Thyroid gland (tissue), 4 donors: ENCODE measurements around the gene PARP14.

Source experiments
- POLR2A ChIP-seq, 2 donors: fragments of 450-650 bp; IDR thresholded peaks; one replicate each; pipeline ENCODE4 v1.6.1; 2017; ENCODE audit warnings: antibody characterized with exemption in 2 of 2, mild to moderate bottlenecking in 2 of 2, moderate library complexity in 1 of 2
- TF ChIP-seq, protein P1 (sequence below), 6 experiments: fragments of 200-600 bp in 3 of 6; fragments of 450-650 bp in 3 of 6; sonication (generic) in 3 of 6; IDR thresholded peaks; one replicate each; pipeline ENCODE4 v1.5.1; 2016 to 2019; ENCODE audit warnings: antibody characterized with exemption in 6 of 6, mild to moderate bottlenecking in 2 of 6, inconsistent platforms in 1 of 6, moderate library complexity in 1 of 6

DNA sequence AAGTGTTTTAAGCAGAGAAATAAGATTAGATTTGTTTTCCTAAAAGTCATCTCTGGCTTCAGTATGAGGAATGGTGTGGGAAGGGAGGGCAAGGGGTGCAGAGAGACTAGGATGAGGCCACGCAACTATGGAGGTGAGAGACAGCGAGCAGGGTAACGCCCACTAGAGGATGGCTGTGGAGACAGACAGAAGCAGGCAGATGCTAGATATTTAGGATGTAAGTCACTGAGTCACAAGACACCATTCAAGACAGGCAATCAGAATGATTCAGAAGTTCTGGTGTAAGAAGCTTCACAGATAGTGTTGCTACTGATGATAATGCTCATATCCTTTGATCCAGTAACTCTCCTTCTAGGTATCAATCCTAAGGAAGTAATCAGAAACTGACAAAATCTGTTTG, 93.9 kb downstream of the PARP14 start:
- TF ChIP-seq, protein P1, sequence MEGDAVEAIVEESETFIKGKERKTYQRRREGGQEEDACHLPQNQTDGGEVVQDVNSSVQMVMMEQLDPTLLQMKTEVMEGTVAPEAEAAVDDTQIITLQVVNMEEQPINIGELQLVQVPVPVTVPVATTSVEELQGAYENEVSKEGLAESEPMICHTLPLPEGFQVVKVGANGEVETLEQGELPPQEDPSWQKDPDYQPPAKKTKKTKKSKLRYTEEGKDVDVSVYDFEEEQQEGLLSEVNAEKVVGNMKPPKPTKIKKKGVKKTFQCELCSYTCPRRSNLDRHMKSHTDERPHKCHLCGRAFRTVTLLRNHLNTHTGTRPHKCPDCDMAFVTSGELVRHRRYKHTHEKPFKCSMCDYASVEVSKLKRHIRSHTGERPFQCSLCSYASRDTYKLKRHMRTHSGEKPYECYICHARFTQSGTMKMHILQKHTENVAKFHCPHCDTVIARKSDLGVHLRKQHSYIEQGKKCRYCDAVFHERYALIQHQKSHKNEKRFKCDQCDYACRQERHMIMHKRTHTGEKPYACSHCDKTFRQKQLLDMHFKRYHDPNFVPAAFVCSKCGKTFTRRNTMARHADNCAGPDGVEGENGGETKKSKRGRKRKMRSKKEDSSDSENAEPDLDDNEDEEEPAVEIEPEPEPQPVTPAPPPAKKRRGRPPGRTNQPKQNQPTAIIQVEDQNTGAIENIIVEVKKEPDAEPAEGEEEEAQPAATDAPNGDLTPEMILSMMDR (IDR thresholded peaks at IDR 0.05): no peak
- TF ChIP-seq POLR2A (IDR thresholded peaks at IDR 0.05): no peak
